Measurements from ENCODE around the gene SHISA7. TPM values are rescaled to one million over a fixed set of nuclear protein-coding genes. Genes with fewer than 3 reads are reported as not detected.
A peak's percentile ranks its signal among the peaks of the same experiment; 100 is the strongest.

The SHISA7 gene
- total and polyA plus RNA-seq, 11 donors = not detected

GRCh38 chr19:55477905-55478304 is 34.8 kb upstream of the SHISA7 start:
- TF ChIP-seq, protein P1, sequence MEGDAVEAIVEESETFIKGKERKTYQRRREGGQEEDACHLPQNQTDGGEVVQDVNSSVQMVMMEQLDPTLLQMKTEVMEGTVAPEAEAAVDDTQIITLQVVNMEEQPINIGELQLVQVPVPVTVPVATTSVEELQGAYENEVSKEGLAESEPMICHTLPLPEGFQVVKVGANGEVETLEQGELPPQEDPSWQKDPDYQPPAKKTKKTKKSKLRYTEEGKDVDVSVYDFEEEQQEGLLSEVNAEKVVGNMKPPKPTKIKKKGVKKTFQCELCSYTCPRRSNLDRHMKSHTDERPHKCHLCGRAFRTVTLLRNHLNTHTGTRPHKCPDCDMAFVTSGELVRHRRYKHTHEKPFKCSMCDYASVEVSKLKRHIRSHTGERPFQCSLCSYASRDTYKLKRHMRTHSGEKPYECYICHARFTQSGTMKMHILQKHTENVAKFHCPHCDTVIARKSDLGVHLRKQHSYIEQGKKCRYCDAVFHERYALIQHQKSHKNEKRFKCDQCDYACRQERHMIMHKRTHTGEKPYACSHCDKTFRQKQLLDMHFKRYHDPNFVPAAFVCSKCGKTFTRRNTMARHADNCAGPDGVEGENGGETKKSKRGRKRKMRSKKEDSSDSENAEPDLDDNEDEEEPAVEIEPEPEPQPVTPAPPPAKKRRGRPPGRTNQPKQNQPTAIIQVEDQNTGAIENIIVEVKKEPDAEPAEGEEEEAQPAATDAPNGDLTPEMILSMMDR (IDR thresholded peaks at IDR 0.05) = no peak
- no peak for TF ChIP-seq POLR2A (IDR thresholded peaks at IDR 0.05)
- DNase-seq (no peak), ATAC-seq (no peak)
- no peak overlapping the region for H3K27ac ChIP-seq
- intact Hi-C loops (cut with DNase I) = loop anchor here in 2 of 10 donors (2.0 to 5.0 kb wide), 2 partner anchors 25 to 154 kb away; no protein-coding TSS in a partner anchor
- peaks cover 0 to 31% (median 19%) of the 10 kb centered on the region in 12 donors for H3K4me1 ChIP-seq
- H3K9me3 ChIP-seq = no peaks in the 10 kb centered on the region
- no peaks in the 10 kb centered on the region for H3K27me3 ChIP-seq
- H3K36me3 ChIP-seq = peaks cover 0 to 19% (median 8%) of the 10 kb centered on the region in 9 donors
- H3K4me3 ChIP-seq = peak overlapping the region in 8 of 12 donors; percentile 58 to 81 (median 68)
- 82 to 85% (median 84%) methylated on average over 13 of the region's 13 CpGs for WGBS, 4 donors

- peak within 1 kb of the TSS; percentile 79 to 99 (median 94) for H3K27ac ChIP-seq
- TF ChIP-seq, protein P1 (IDR thresholded peaks at IDR 0.05) = no peak
- peak; percentile 40 to 63 for TF ChIP-seq POLR2A (IDR thresholded peaks at IDR 0.05)
- intact Hi-C loops (cut with DNase I) = loop anchor here in 2 of 10 donors (2.0 to 5.0 kb wide), 2 partner anchors 27 to 156 kb away; no protein-coding TSS in a partner anchor
- peak within 1 kb of the TSS; percentile 34 to 81 (median 68) for H3K4me3 ChIP-seq
- peaks cover 0 to 31% (median 19%) of the 10 kb centered on the region in 12 donors for H3K4me1 ChIP-seq
- no peaks in the 10 kb centered on the region for H3K9me3 ChIP-seq
- DNase-seq = peak; percentile 99 to 100 (median 99)
- H3K27me3 ChIP-seq = no peaks in the 10 kb centered on the region
- ATAC-seq = peak; percentile 95 to 98 (median 98)
- 1% methylated on average over 32 to 61 of the region's 61 CpGs for WGBS, 4 donors
- H3K36me3 ChIP-seq = peaks cover 0 to 2% (median under 1%) of the 10 kb centered on the region in 9 donors
These were observed 33.1 kb upstream of the SHISA7 start, which contains the start of gene ZNF628 for GRCh38 chr19:55476100-55476775. TSS of gene ZNF628 (plus strand) at chr19:55476617. CDS start at chr19:55479911, 3,294 bp downstream.

DNA sequence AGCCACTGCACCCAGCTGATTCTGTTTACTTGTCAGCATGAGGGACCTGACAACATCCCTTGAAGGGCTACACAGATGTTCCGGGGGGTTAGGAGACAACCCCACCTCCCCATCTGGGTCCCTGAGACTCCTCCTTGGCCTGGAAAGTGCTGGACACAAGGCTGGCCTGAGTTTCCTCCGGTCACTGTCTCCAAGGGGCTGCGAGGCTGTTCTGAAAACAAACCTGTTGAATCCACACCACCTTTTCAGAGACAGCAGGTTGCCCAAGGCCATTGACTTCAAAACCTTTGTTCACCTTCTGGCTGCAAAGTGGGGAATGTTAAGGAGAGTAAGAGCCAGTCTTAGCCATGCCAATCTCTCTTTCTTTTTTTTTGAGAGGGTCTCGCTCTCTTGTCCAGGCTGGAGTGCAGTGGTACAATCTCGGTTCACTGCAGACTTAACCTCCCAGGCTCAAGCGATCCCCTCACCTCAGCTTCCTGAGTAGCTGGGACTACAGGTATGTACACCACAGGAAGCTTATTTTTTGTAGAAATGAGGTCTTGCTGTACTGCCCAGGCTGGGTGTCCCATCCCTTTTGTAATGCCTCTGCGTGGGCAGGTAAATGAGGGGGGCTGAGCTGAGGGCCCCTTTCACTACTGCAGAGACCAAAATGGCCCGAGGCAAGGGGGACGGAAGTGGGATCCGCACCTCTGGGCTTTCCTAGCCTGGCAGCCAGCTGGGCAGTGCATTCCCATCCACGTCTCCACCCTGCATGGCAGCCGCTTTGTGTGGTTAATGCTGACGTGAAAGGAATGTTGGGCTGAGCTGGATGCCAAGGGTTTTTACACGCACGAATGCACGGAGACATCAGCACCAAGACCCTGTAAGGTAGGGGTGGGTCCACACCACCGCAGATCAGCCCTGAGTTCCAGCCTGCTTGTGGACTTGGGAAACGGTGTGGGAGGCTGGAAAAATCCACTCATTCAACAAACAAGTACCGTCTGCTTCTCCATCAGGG is 31.5 kb upstream of the SHISA7 start:
- DNase-seq (no peak), ATAC-seq (no peak)
- intact Hi-C loops (cut with DNase I) = loop anchor here in 2 of 10 donors (5.0 kb wide), 1 partner anchor 158 kb away; no protein-coding TSS in a partner anchor
- Histone ChIP-seq H3K4me1 (peaks cover 0 to 28% (median 19%) of the 10 kb centered on the region in 12 donors), H3K36me3 (no peaks in the 10 kb centered on the region), H3K27me3 (no peaks in the 10 kb centered on the region), H3K9me3 (no peaks in the 10 kb centered on the region), H3K27ac (peak overlapping the region in 1 of 12 donors; percentile 34), H3K4me3 (no peak overlapping the region)
- WGBS, 4 donors = 91 to 94% (median 92%) methylated on average over 19 of the region's 19 CpGs
- TF ChIP-seq, protein P1 (IDR thresholded peaks at IDR 0.05) = no peak
- no peak for TF ChIP-seq POLR2A (IDR thresholded peaks at IDR 0.05)

Measured in heart left ventricle (tissue), 16 donors.